Thyroid gland (tissue), 4 donors: ENCODE data around the gene ANXA2.

Experiments
- CTCF ChIP-seq, 6 experiments: fragments of 200-600 bp in 3 of 6; fragments of 450-650 bp in 3 of 6; sonication (generic) in 3 of 6; IDR thresholded peaks; one replicate each; pipeline ENCODE4 v1.5.1; 2016 to 2019; ENCODE audit warnings: antibody characterized with exemption in 6 of 6, mild to moderate bottlenecking in 2 of 6, inconsistent platforms in 1 of 6, moderate library complexity in 1 of 6
- POLR2A ChIP-seq, 2 donors: fragments of 450-650 bp; IDR thresholded peaks; one replicate each; pipeline ENCODE4 v1.6.1; 2017; ENCODE audit warnings: antibody characterized with exemption in 2 of 2, mild to moderate bottlenecking in 2 of 2, moderate library complexity in 1 of 2

- TF ChIP-seq CTCF (IDR thresholded peaks at IDR 0.05) (no peak), POLR2A (IDR thresholded peaks at IDR 0.05) (no peak)
Measured at GRCh38 chr15:60316961-60317360, 80.8 kb downstream of the ANXA2 start.
